Mesendoderm (in vitro differentiated cells): ENCODE measurements around the gene MATN1. TPM values are rescaled to one million over a fixed set of nuclear protein-coding genes. Genes with fewer than 3 reads are reported as not detected.

Experiments
- DNase-seq: peaks from one replicate; pipeline ENCODE4 v3.0.0; 2013
- H2AK5ac ChIP-seq: 2 replicates; pipeline ENCODE4 v1.6.1; 2013; ENCODE audit warnings: low read length, inconsistent platforms
- H2BK120ac ChIP-seq: 2 replicates; pipeline ENCODE4 v1.6.1; 2013; ENCODE audit warnings: low read depth, mild to moderate bottlenecking, low read length, moderate library complexity, mixed read lengths
- H2BK15ac ChIP-seq: replicated peaks from 2 replicates; pipeline ENCODE4 v1.6.1; 2013; ENCODE audit warnings: low read depth, mild to moderate bottlenecking, moderate library complexity
- H2BK5ac ChIP-seq: 2 replicates; pipeline ENCODE4 v1.6.1; 2013; ENCODE audit warnings: low read length, inconsistent platforms
- H3K18ac ChIP-seq: 2 replicates; pipeline ENCODE4 v1.6.1; 2013; ENCODE audit warnings: mild to moderate bottlenecking, low read length, mixed read lengths
- H3K23ac ChIP-seq: one replicate; pipeline ENCODE4 v1.6.1; 2013; ENCODE audit warnings: low read length
- H3K27ac ChIP-seq: 2 replicates; pipeline ENCODE4 v1.5.1; 2013; ENCODE audit warnings: low read depth, mild to moderate bottlenecking, inconsistent platforms, low read length, moderate library complexity
- H3K27me3 ChIP-seq: 2 replicates; pipeline ENCODE4 v1.6.1; 2013; ENCODE audit warnings: low read length, control low read depth, mild to moderate bottlenecking, inconsistent platforms; ENCODE audit not compliant: insufficient read depth, poor library complexity
- H3K36me3 ChIP-seq: 2 replicates; pipeline ENCODE4 v1.6.1; 2013; ENCODE audit warnings: low read length, inconsistent platforms; ENCODE audit not compliant: control insufficient read depth, insufficient read depth
- H3K4ac ChIP-seq: one replicate; pipeline ENCODE4 v1.6.1; 2013; ENCODE audit warnings: low read depth, mild to moderate bottlenecking, low read length, moderate library complexity
- H3K4me1 ChIP-seq: 2 replicates; pipeline ENCODE4 v1.6.1; 2013; ENCODE audit warnings: low read depth, low read length, inconsistent platforms; ENCODE audit not compliant: control insufficient read depth
- H3K4me2 ChIP-seq: 2 replicates; pipeline ENCODE4 v1.6.1; 2013; ENCODE audit warnings: low read length
- H3K4me3 ChIP-seq: 2 replicates; pipeline ENCODE4 v1.5.1; 2013; ENCODE audit warnings: mild to moderate bottlenecking, low read length
- H3K56ac ChIP-seq: one replicate; pipeline ENCODE4 v1.6.1; 2013; ENCODE audit warnings: low read length
- H3K79me1 ChIP-seq: 2 replicates; pipeline ENCODE4 v1.6.1; 2013; ENCODE audit warnings: low read length, inconsistent platforms
- H3K79me2 ChIP-seq: 2 replicates; pipeline ENCODE4 v1.6.1; 2013; ENCODE audit warnings: mild to moderate bottlenecking, low read length; ENCODE audit not compliant: control insufficient read depth, insufficient read depth
- H3K9ac ChIP-seq: 2 replicates; pipeline ENCODE4 v1.6.1; 2013; ENCODE audit warnings: low read length, inconsistent platforms
- H4K5ac ChIP-seq: one replicate; pipeline ENCODE4 v1.6.1; 2013; ENCODE audit warnings: low read length
- H4K8ac ChIP-seq: one replicate; pipeline ENCODE4 v1.6.1; 2013; ENCODE audit warnings: low read depth, mild to moderate bottlenecking, control low read depth, low read length, moderate library complexity
- WGBS: extraction: QIAGEN DNeasy Blood & Tissue Kit; methylation state at CpG from one replicate; pipeline ENCODE4 v1.1.7; 2013; ENCODE audit warnings: low lambda C conversion rate, missing lambda C conversion rate; ENCODE audit not compliant: insufficient coverage; ENCODE audit errors: extremely low coverage; 5-methylcytosine and 5-hydroxymethylcytosine counted together
- polyA plus RNA-seq, 2 experiments: library from polyadenylated mRNA; stranded (reverse); fragments of 200-250 nt; gene quantifications; one replicate each; pipeline ENCODE4 v1.2.3, GENCODE V29; 2013

The MATN1 gene, protein sequence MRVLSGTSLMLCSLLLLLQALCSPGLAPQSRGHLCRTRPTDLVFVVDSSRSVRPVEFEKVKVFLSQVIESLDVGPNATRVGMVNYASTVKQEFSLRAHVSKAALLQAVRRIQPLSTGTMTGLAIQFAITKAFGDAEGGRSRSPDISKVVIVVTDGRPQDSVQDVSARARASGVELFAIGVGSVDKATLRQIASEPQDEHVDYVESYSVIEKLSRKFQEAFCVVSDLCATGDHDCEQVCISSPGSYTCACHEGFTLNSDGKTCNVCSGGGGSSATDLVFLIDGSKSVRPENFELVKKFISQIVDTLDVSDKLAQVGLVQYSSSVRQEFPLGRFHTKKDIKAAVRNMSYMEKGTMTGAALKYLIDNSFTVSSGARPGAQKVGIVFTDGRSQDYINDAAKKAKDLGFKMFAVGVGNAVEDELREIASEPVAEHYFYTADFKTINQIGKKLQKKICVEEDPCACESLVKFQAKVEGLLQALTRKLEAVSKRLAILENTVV
- 0.07 TPM for polyA plus RNA-seq (2013, experiment 1 of 2)
- polyA plus RNA-seq (2013, experiment 2 of 2) = 0.08 TPM

DNA sequence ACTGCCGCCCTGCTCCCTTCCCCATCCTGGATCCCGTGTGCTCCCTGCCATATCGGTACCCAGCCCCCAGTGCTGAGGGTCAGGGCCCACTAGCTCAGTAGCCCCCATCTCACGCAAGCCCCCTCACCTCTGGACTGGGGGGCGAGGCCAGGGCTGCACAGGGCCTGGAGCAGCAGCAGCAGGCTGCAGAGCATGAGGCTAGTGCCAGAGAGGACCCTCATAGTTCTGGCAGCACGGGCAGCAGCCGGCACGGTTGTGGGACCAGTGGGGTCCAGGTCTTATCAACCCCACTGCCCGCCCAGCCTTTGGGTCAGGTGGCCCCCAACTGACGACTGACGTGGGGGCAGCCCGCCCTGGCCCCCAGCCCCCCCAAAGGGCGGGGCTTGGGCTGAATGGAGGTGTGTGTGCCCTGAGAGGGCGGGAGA, at the start of gene MATN1:
Gene MATN1, minus strand, starts transcription at position 255 of the 425 bp plus-strand sequence. Its CDS starts 34 bp downstream, at position 221.
- Histone ChIP-seq H3K27me3 (no peaks in the 10 kb centered on the region), H2BK15ac (no peak within 1 kb of the TSS), H2AK5ac (no peak within 1 kb of the TSS), H4K5ac (no peak within 1 kb of the TSS), H3K4me1 (no peaks in the 10 kb centered on the region), H2BK5ac (no peak within 1 kb of the TSS), H3K18ac (no peak within 1 kb of the TSS), H3K4me2 (no peak within 1 kb of the TSS), H3K9ac (no peak within 1 kb of the TSS), H3K23ac (no peak within 1 kb of the TSS), H3K79me1 (no peaks in the 10 kb centered on the region), H3K27ac (no peak within 1 kb of the TSS), H3K4ac (no peak within 1 kb of the TSS), H3K79me2 (no peaks in the 10 kb centered on the region), H4K8ac (no peak within 1 kb of the TSS), H3K36me3 (no peaks in the 10 kb centered on the region), H3K56ac (no peak within 1 kb of the TSS), H2BK120ac (no peak within 1 kb of the TSS), H3K4me3 (no peak within 1 kb of the TSS)
- DNase-seq = no peak
- no CpG with 5 or more reads among the region's 14 CpGs for WGBS

DNA sequence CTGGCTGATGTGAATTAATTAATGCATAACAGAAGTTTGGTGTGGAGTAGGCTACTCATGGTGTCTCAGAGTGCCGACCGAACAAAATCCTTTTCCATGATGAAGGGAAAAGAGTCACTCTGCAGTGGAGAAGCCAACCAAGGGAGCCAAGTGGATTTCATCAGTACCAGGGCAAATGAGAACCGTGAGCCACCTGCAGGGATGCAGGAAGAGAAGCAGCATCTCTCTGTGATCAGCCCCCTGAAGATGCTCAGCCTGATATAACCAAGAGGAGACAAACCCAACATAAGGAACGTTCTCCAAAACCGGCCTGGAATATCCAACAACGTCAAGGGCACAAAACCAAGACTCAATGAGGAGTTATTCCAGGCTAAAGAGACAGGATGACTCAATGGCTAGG, 47.6 kb upstream of the MATN1 start:
- H4K5ac ChIP-seq = no peak overlapping the region
- WGBS = no CpG with 5 or more reads among the region's 6 CpGs

DNA sequence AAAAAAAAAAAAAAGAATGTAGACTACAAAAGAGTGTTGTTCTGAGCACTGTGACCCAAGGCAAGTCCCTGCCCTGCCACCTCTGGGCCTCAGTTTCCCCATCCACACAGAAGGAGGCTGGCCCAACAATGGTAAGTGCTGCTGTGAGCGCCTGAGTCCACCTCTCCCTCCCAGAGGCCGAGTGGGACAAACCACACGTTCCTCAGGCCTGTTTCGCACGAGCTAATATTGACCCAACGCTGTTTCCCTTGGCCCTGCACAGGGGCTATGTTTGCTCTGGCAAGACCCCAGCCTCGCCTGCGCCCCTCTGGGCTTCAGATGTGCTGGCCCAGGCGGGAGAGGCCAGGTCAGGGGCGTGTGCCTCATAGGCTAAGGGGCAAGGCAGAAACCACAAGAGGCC, 46.8 kb upstream of the MATN1 start:
- no peak overlapping the region for H3K4ac ChIP-seq
- no peak overlapping the region for H3K18ac ChIP-seq
- no peaks in the 10 kb centered on the region for H3K27me3 ChIP-seq
- H3K23ac ChIP-seq = no peak overlapping the region
- H3K56ac ChIP-seq = no peak overlapping the region
- no peak overlapping the region for H3K4me3 ChIP-seq
- H3K36me3 ChIP-seq = no peaks in the 10 kb centered on the region
- H2BK120ac ChIP-seq = no peak overlapping the region
- no peaks in the 10 kb centered on the region for H3K4me1 ChIP-seq
- H3K4me2 ChIP-seq = no peak overlapping the region
- H2BK15ac ChIP-seq = no peak overlapping the region
- H4K5ac ChIP-seq = no peak overlapping the region
- H2AK5ac ChIP-seq = no peak overlapping the region
- H4K8ac ChIP-seq = no peak overlapping the region
- no peak overlapping the region for H2BK5ac ChIP-seq
- DNase-seq = no peak
- H3K9ac ChIP-seq = no peak overlapping the region
- H3K27ac ChIP-seq = no peak overlapping the region
- no peaks in the 10 kb centered on the region for H3K79me2 ChIP-seq
- no peaks in the 10 kb centered on the region for H3K79me1 ChIP-seq
- no CpG with 5 or more reads among the region's 10 CpGs for WGBS

More for the DNA sequence above, 47.6 kb upstream of the MATN1 start:
- no peak overlapping the region for H3K18ac ChIP-seq
- no peak overlapping the region for H2AK5ac ChIP-seq
- no peaks in the 10 kb centered on the region for H3K79me2 ChIP-seq
- no peak overlapping the region for H2BK15ac ChIP-seq
- no peak overlapping the region for H4K8ac ChIP-seq
- no peak overlapping the region for H3K27ac ChIP-seq
- no peaks in the 10 kb centered on the region for H3K27me3 ChIP-seq
- no peak overlapping the region for H3K4me2 ChIP-seq
- DNase-seq = no peak
- H3K23ac ChIP-seq = no peak overlapping the region
- H3K4me1 ChIP-seq = no peaks in the 10 kb centered on the region
- no peak overlapping the region for H3K56ac ChIP-seq
- no peaks in the 10 kb centered on the region for H3K36me3 ChIP-seq
- no peak overlapping the region for H3K4ac ChIP-seq
- no peak overlapping the region for H2BK120ac ChIP-seq
- H3K9ac ChIP-seq = no peak overlapping the region
- no peak overlapping the region for H2BK5ac ChIP-seq
- no peak overlapping the region for H3K4me3 ChIP-seq
- no peaks in the 10 kb centered on the region for H3K79me1 ChIP-seq

DNA sequence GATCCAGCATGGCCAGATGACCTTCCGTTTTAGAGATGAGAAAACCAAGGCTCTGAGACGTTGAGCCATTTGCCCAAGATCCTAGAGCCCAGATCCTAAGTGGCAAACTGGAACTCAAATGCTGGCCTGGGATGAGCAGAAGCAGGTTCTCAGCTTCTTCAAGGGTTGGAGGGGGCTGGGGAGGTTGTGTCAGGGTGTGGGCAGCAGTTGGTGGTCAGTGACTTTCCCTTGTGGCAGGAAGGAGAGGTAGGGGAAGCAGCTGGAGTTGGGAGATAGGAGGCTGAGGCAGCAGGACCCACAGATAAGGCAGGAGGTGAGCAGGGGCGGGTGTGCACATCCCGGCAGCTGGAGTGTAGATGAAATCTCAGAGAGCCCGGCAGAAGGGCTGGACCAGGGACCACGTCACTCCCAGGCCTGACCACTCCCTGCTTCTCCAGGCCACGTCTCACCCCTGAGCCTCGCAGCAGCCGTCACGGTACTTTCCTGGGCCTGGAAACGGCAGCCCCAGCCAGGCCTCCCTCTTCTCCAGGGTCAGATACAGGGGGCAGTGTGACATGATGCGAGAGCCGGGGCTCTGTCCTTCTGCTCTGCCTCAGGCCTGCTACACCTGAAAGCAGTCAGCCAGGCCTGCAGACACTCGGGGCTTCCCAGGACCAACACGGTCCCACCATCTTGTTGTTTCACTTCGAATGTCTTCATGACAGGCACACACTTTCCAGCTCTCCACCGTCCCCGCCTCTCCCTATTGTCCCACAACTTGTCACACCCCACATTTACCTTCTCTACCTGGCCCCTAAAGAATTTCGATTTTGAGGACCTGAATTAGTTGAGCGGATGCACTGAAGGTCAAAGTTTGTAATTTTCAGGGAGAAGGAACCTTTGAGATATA, 45.7 kb upstream of the MATN1 start:
- Histone ChIP-seq H3K23ac (no peak overlapping the region), H4K5ac (no peak overlapping the region), H2BK15ac (no peak overlapping the region), H3K4me1 (no peaks in the 10 kb centered on the region), H3K36me3 (no peaks in the 10 kb centered on the region), H2BK5ac (no peak overlapping the region), H3K9ac (no peak overlapping the region), H4K8ac (no peak overlapping the region), H3K4ac (no peak overlapping the region), H3K79me1 (no peaks in the 10 kb centered on the region), H3K18ac (no peak overlapping the region), H2BK120ac (no peak overlapping the region), H3K4me2 (no peak overlapping the region), H3K27me3 (no peaks in the 10 kb centered on the region), H3K4me3 (no peak overlapping the region), H3K79me2 (no peaks in the 10 kb centered on the region), H2AK5ac (no peak overlapping the region), H3K56ac (no peak overlapping the region), H3K27ac (no peak overlapping the region)
- no CpG with 5 or more reads among the region's 20 CpGs for WGBS
- no peak for DNase-seq

DNA sequence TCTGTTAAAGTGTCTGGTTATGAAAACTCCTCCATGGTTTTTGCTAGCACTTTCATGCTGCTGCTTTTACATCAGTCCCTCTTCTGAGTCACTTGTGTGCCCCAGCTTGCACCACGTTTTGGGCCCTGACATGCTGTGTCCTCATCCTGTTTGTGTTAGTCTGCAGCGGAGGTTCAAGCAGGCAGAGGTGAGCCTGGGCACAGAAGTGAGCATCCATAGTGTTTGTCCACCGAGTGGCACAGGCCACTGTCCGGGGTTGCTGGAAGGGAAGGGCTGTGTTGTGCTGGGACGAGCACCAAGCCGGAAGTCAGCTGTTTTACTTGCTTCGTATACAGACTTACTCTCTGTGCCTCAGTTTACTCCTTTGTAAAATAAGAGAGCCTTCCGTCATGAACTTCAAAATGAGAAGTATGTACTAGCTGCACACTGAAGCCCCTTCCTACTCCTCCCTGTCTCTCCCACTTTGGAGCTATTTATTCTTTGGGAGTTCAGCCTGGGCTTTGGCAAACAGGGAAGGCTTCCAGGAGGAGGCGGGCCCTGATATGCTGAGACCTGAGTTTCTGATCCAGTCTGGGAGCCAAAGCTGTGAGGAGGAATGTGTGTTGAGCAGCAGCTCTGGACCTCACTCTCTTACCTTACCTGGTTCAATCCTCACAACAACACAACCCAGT, 44.9 kb upstream of the MATN1 start:
- Histone ChIP-seq H3K36me3 (no peaks in the 10 kb centered on the region), H3K9ac (no peak overlapping the region), H2BK120ac (no peak overlapping the region), H2BK5ac (no peak overlapping the region), H3K27ac (no peak overlapping the region), H3K23ac (no peak overlapping the region), H3K4me1 (no peaks in the 10 kb centered on the region), H3K79me2 (no peaks in the 10 kb centered on the region), H4K8ac (no peak overlapping the region), H4K5ac (no peak overlapping the region), H3K4me3 (no peak overlapping the region), H3K27me3 (no peaks in the 10 kb centered on the region), H3K79me1 (no peaks in the 10 kb centered on the region), H3K4me2 (no peak overlapping the region), H3K18ac (no peak overlapping the region), H2AK5ac (no peak overlapping the region), H3K4ac (no peak overlapping the region), H2BK15ac (no peak overlapping the region), H3K56ac (no peak overlapping the region)
- WGBS = no CpG with 5 or more reads among the region's 9 CpGs
- no peak for DNase-seq
